Subcutaneous adipose tissue (tissue), 4 donors: Measurements from ENCODE around the gene UPK1B. TPM values are rescaled to one million over a fixed set of nuclear protein-coding genes. Genes with fewer than 3 reads are reported as not detected.

ENCODE experiments used
- total RNA-seq, 4 donors: library from RNA; depleted of rRNA; stranded (reverse); fragments of >200 nt; gene quantifications; one replicate each; pipeline ENCODE4 v1.1.0, GENCODE V29; 2016
- TF ChIP-seq, protein P1 (sequence below): fragments of 450-650 bp; IDR thresholded peaks from one replicate; pipeline ENCODE4 v1.5.1; 2016; ENCODE audit warnings: low read depth, mild to moderate bottlenecking, control low read depth, antibody characterized with exemption, moderate library complexity

The UPK1B gene
- under 1 TPM in 1 of 4 donors, not detected in 3; 0.65 TPM for total RNA-seq

DNA sequence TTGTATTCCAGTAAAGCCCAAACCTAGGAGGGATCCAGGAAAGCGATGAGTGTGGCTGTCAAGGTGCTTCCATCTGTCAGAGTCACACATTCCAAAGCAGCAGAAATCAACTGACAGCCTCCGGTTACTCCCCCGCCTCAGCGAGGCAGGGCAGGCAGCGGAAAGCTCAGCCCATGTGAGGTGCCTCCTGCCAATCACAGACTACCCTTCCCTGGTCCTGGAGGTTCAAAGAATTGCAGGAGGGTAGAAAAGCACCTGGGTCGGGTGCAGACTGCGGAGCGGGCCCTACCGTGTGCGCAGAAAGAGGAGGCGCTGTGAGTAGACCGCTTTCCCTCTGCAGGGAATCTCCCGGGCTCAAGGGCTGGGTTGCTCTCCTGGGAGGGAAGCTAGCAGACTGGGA, at the start of gene UPK1B:
Gene UPK1B (plus strand): TSS at position 274 of the 400 bp plus-strand sequence. CDS start 13,144 bp downstream, outside the sequence.
- TF ChIP-seq, protein P1, sequence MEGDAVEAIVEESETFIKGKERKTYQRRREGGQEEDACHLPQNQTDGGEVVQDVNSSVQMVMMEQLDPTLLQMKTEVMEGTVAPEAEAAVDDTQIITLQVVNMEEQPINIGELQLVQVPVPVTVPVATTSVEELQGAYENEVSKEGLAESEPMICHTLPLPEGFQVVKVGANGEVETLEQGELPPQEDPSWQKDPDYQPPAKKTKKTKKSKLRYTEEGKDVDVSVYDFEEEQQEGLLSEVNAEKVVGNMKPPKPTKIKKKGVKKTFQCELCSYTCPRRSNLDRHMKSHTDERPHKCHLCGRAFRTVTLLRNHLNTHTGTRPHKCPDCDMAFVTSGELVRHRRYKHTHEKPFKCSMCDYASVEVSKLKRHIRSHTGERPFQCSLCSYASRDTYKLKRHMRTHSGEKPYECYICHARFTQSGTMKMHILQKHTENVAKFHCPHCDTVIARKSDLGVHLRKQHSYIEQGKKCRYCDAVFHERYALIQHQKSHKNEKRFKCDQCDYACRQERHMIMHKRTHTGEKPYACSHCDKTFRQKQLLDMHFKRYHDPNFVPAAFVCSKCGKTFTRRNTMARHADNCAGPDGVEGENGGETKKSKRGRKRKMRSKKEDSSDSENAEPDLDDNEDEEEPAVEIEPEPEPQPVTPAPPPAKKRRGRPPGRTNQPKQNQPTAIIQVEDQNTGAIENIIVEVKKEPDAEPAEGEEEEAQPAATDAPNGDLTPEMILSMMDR: no peak

- TF ChIP-seq, protein P1: no peak
Observed at GRCh38 chr3:119125342-119125741, 48.1 kb upstream of the UPK1B start.

DNA sequence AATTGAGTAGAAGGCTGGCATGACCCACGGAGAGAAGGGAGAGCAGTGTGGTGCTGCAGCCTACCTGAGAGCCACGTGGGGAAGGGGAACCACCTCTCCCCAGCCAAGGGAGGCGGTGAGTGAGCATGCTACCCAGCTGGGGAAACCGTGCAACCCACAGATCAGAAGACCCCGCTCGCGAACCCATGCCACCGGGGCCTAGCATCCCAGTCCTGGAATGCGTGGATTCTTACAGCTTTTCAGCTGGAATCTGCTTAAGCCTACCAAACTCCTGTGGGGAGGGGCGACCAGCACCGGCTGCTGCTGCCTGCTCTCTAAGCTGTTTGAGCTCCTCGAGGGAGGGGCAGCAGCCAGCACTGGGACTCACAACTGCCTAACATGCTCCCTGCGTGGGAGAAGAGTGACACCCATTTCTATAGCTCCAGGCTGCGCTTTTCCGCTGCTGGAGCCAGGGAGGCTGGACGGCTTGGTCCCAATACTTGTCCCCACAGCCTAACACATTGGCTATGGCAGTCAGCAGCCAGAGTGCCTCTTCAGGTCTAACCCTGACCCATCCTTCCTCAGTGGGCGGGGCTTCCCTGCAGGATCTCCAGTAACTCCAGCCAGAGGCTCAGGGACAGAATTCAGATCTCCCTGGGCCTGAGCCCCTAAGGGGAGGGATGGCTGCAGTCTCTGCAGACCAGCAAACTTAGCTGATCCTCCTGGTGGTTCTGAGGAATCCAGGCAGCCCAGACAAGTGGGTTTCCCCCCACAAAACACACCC, 47.5 kb upstream of the UPK1B start:
- TF ChIP-seq, protein P1: no peak

GRCh38 chr3:119140466-119140865, 32.9 kb upstream of the UPK1B start:
- TF ChIP-seq, protein P1: no peak

- TF ChIP-seq, protein P1: no peak
Observed at GRCh38 chr3:119145128-119145499, 28.3 kb upstream of the UPK1B start.

DNA sequence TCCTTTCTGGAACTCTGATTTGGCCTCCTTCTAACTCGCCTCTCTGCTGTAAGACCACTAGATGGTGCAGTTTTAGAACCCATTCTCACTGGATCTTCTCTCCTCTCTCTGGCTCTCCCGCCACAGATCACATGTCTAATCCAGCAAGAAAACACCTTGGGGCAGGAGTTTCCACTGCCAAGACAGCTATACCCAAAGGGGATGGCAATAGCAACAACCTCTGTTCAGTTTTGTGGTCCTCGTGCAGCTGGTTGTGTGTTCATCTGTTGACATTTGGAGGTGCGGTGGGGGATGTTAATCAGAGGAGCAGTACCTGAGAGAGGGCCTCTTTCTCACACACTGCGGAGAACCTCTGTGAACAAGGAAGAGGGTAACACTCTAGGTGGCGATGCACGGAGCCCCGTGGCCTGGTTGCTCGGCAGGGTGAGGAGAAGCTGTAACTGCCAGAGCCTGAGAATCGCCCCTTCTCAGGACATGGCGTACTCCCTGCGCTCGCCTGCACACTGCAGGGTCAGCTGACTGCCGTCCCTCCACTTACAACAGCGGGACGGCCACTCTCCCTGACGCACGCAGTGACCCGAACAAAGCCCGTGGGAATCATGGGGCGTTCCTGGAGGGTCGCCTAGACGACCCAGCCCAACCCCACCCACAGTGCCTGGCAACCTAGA, 27.8 kb upstream of the UPK1B start, which contains the start of gene TEX55:
Gene TEX55 (plus strand): TSS at position 666 of the 668 bp plus-strand sequence. CDS start 25 bp downstream, outside the sequence.
- TF ChIP-seq, protein P1: no peak
